PC-9 (cell line): ENCODE results near the gene PHF21A. TPM values are rescaled to one million over a fixed set of nuclear protein-coding genes. Genes with fewer than 3 reads are reported as not detected.

ENCODE experiments used
- BruUV-seq: library from RNA; stranded (reverse); fragments of 400-500 nt; replicated peaks from 2 replicates; lab custom pipeline; 2021; lab: Mats Ljungman, UMichigan
- CTCF ChIA-PET: fragments of 300-600 bp; sonication (Branson Sonifier 250); formaldehyde crosslinking; loops from one replicate; lab custom pipeline; 2022; ENCODE audit warnings: antibody characterized with exemption; lab: Charles Lee
- POLR2A ChIA-PET: fragments of 300-600 bp; sonication (Branson Sonifier 250); formaldehyde crosslinking; loops from one replicate; lab custom pipeline; 2022; ENCODE audit warnings: antibody characterized with exemption; ENCODE audit not compliant: unreplicated experiment; lab: Charles Lee
- DNase-seq, 2 experiments: peaks; one replicate each; pipeline versions ENCODE4 v3.0.0 to v3.0.0-alpha.2; 2015 to 2022; ENCODE audit warnings: mixed read lengths in 1 of 2
- H2AFZ ChIP-seq: fragments of 200-600 bp; sonication (generic); 2 replicates; pipeline ENCODE4 v1.8.1; 2017; ENCODE audit warnings: antibody characterized with exemption
- H3F3A ChIP-seq: fragments of 200-600 bp; sonication (generic); 2 replicates; pipeline ENCODE4 v1.8.1; 2017; ENCODE audit warnings: antibody characterized with exemption, mild to moderate bottlenecking, low read depth; ENCODE audit not compliant: insufficient read depth
- H3K27ac ChIP-seq: fragments of 200-600 bp; sonication (generic); 2 replicates; pipeline ENCODE4 v1.6.1; 2016; ENCODE audit warnings: mixed run types
- H3K27me3 ChIP-seq: fragments of 200-600 bp; sonication (generic); 2 replicates; pipeline ENCODE4 v1.6.1; 2016; ENCODE audit warnings: low read depth, mixed run types; ENCODE audit not compliant: insufficient read depth
- H3K36me3 ChIP-seq: fragments of 200-600 bp; sonication (generic); 2 replicates; pipeline ENCODE4 v1.6.1; 2016; ENCODE audit warnings: low read depth, mixed run types
- H3K4me1 ChIP-seq: fragments of 200-600 bp; sonication (generic); replicated peaks from 2 replicates; pipeline ENCODE4 v1.6.1; 2016; ENCODE audit warnings: mixed run types; ENCODE audit not compliant: insufficient read depth
- H3K4me2 ChIP-seq: fragments of 200-600 bp; sonication (generic); 2 replicates; pipeline ENCODE4 v1.6.1; 2017; ENCODE audit warnings: mixed run types
- H3K4me3 ChIP-seq: fragments of 200-600 bp; sonication (generic); 2 replicates; pipeline ENCODE4 v1.6.1; 2016; ENCODE audit warnings: mixed run types
- H3K79me2 ChIP-seq: fragments of 200-600 bp; sonication (generic); 2 replicates; pipeline ENCODE4 v1.6.1; 2017; ENCODE audit warnings: low read depth, mixed run types
- H3K9me2 ChIP-seq: fragments of 200-600 bp; sonication (generic); 2 replicates; pipeline ENCODE4 v1.8.1; 2017; ENCODE audit warnings: mild to moderate bottlenecking; ENCODE audit not compliant: insufficient read depth
- H3K9me3 ChIP-seq: fragments of 200-600 bp; sonication (generic); 2 replicates; pipeline ENCODE4 v1.8.1; 2016; ENCODE audit warnings: low read depth; ENCODE audit not compliant: insufficient read depth
- H4K20me1 ChIP-seq: fragments of 200-600 bp; sonication (generic); 2 replicates; pipeline ENCODE4 v1.8.1; 2017; ENCODE audit not compliant: insufficient read depth
- CTCF ChIP-seq: fragments of 200-600 bp; sonication (generic); conservative IDR thresholded peaks from 2 replicates; pipeline ENCODE4 v1.6.1; 2017; ENCODE audit warnings: mixed run types, antibody characterized with exemption, mild to moderate bottlenecking, moderate library complexity
- EZH2 ChIP-seq: fragments of 200-600 bp; sonication (generic); IDR thresholded peaks from 2 replicates; pipeline ENCODE4 v1.8.0; 2017; ENCODE audit warnings: antibody characterized with exemption, low read depth
- intact Hi-C: fragments of 100-400 bp; cut with micrococcal nuclease; formaldehyde crosslinking; loops from one replicate; pipeline ENCODE4 v1.10.0; 2022; ENCODE audit not compliant: unreplicated experiment
- total RNA-seq: library from RNA; stranded (reverse); gene quantifications from 2 replicates; pipeline ENCODE4 v1.2.3, GENCODE V29; 2021

Gene PHF21A
- total RNA-seq, 1 experiment from 2014 or later: 54.3 TPM

- H3F3A ChIP-seq: peaks cover 32% of the 10 kb centered on the region
- no peak overlapping the region; the same call in 1 of the 2 replicates for H3K27ac ChIP-seq
- H2AFZ ChIP-seq: no peak overlapping the region
- ChIA-PET CTCF (interaction anchor here (0.8 kb wide), 1 partner anchor 326 kb away, joined by 6 read pairs; no protein-coding TSS in a partner anchor), POLR2A (interaction anchor here (0.6 kb wide), 2 partner anchors 76 to 277 kb away, joined by 3 read pairs; no protein-coding TSS in a partner anchor)
- no peaks in the 10 kb centered on the region for H3K79me2 ChIP-seq
- no peak overlapping the region for H3K4me3 ChIP-seq
- no peak overlapping the region for H3K4me2 ChIP-seq
- H3K9me3 ChIP-seq: no peaks in the 10 kb centered on the region
- TF ChIP-seq EZH2 (no peak), CTCF (no peak)
- DNase-seq: no peak
- BruUV-seq: no TSS peak
- H3K9me2 ChIP-seq: no peaks in the 10 kb centered on the region
- intact Hi-C loops: no loop called here
- H3K4me1 ChIP-seq: peaks cover 38% of the 10 kb centered on the region
- no peaks in the 10 kb centered on the region for H3K36me3 ChIP-seq
- H4K20me1 ChIP-seq: no peaks in the 10 kb centered on the region
- H3K27me3 ChIP-seq: no peaks in the 10 kb centered on the region
Observed at GRCh38 chr11:46161201-46161600, 39.9 kb upstream of the PHF21A start.

GRCh38 chr11:46160100-46160499, 38.8 kb upstream of the PHF21A start:
- no peaks in the 10 kb centered on the region for H3K9me3 ChIP-seq
- no peaks in the 10 kb centered on the region for H3K9me2 ChIP-seq
- peaks cover 32% of the 10 kb centered on the region for H3F3A ChIP-seq
- BruUV-seq: TSS peak; percentile 76
- ChIA-PET POLR2A (interaction anchor here (0.5 to 0.7 kb wide), 3 partner anchors 46 to 238 kb away, joined by 3 to 7 read pairs (median 4); partner anchors contain the start of gene LARGE2), CTCF (interaction anchor here (0.6 to 0.9 kb wide), 3 partner anchors 16 to 147 kb away, joined by 3 to 6 read pairs (median 3); no protein-coding TSS in a partner anchor)
- DNase-seq: peak; percentile 83 to 86
- H3K79me2 ChIP-seq: no peaks in the 10 kb centered on the region
- H3K27me3 ChIP-seq: no peaks in the 10 kb centered on the region
- H3K4me2 ChIP-seq: peak overlapping the region; percentile 71
- no peaks in the 10 kb centered on the region for H3K36me3 ChIP-seq
- peak; percentile 36; the same call in 1 of the 2 replicates for TF ChIP-seq CTCF
- no peak for TF ChIP-seq EZH2
- peaks cover 38% of the 10 kb centered on the region for H3K4me1 ChIP-seq
- no peaks in the 10 kb centered on the region for H4K20me1 ChIP-seq
- H3K4me3 ChIP-seq: no peak overlapping the region
- intact Hi-C loops: no loop called here
- H3K27ac ChIP-seq: peak overlapping the region; percentile 71
- H2AFZ ChIP-seq: no peak overlapping the region

GRCh38 chr11:46159680-46160079, 38.4 kb upstream of the PHF21A start:
- H3K36me3 ChIP-seq: no peaks in the 10 kb centered on the region
- no peaks in the 10 kb centered on the region for H3K79me2 ChIP-seq
- CTCF ChIA-PET: interaction anchor here (0.6 to 0.9 kb wide), 5 partner anchors 16 to 209 kb away, joined by 3 to 7 read pairs (median 4); no protein-coding TSS in a partner anchor
- H3K4me2 ChIP-seq: peak overlapping the region; percentile 71
- TF ChIP-seq CTCF: no peak
- no peak for TF ChIP-seq EZH2
- no peaks in the 10 kb centered on the region for H4K20me1 ChIP-seq
- H3K4me3 ChIP-seq: peak overlapping the region; percentile 30; the same call in 1 of the 2 replicates
- peaks cover 38% of the 10 kb centered on the region for H3K4me1 ChIP-seq
- no peaks in the 10 kb centered on the region for H3K9me2 ChIP-seq
- no TSS peak for BruUV-seq
- POLR2A ChIA-PET: interaction anchor here (0.6 to 0.7 kb wide), 3 partner anchors 57 to 237 kb away, joined by 3 to 4 read pairs (median 3); partner anchors contain the start of gene LARGE2
- peak overlapping the region; percentile 71 for H3K27ac ChIP-seq
- H2AFZ ChIP-seq: no peak overlapping the region
- H3K9me3 ChIP-seq: no peaks in the 10 kb centered on the region
- peak; percentile 84 to 97 for DNase-seq
- no peaks in the 10 kb centered on the region for H3K27me3 ChIP-seq
- H3F3A ChIP-seq: peaks cover 32% of the 10 kb centered on the region
- intact Hi-C loops: loop anchor here (1.0 to 2.0 kb wide), 2 partner anchors 17 to 32 kb away; no protein-coding TSS in a partner anchor
